Neural crest cell (in vitro differentiated cells): Measurements from ENCODE around the gene TLE5. TPM values are rescaled to one million over a fixed set of nuclear protein-coding genes. Genes with fewer than 3 reads are reported as not detected.
A peak's percentile ranks its signal among the peaks of the same experiment; 100 is the strongest.

ENCODE experiments used
- DNase-seq: peaks from one replicate; pipeline ENCODE4 v3.0.0; 2021; ENCODE audit warnings: low read depth, mixed read lengths, low spot score
- H3K27ac Mint-ChIP-seq: one replicate; pipeline ENCODE4 v1.8.0; 2021; ENCODE audit warnings: mild to moderate bottlenecking, mixed read lengths; ENCODE audit not compliant: unreplicated experiment
- H3K27me3 Mint-ChIP-seq: 2 replicates; pipeline ENCODE4 v1.8.0; 2021; ENCODE audit warnings: low read depth, mild to moderate bottlenecking, mixed read lengths
- H3K36me3 Mint-ChIP-seq: 2 replicates; pipeline ENCODE4 v1.8.0; 2021; ENCODE audit warnings: low read depth, mild to moderate bottlenecking, mixed read lengths
- H3K4me1 Mint-ChIP-seq: 2 replicates; pipeline ENCODE4 v1.8.0; 2021; ENCODE audit warnings: mixed read lengths
- H3K4me3 Mint-ChIP-seq: one replicate; pipeline ENCODE4 v1.8.0; 2021; ENCODE audit warnings: mild to moderate bottlenecking, mixed read lengths
- H3K9me3 Mint-ChIP-seq: 2 replicates; pipeline ENCODE4 v1.8.0; 2021; ENCODE audit warnings: mixed read lengths
- CTCF ChIP-seq: fragments of 200-600 bp; sonication (generic); conservative IDR thresholded peaks from 2 replicates; pipeline ENCODE4 v1.5.0; 2021; ENCODE audit warnings: antibody characterized with exemption, mild to moderate bottlenecking
- total RNA-seq: library from RNA; stranded (reverse); gene quantifications from 2 replicates; pipeline ENCODE4 v1.2.1, GENCODE V29; 2021

The TLE5 gene
- total RNA-seq, 1 donor from 2014 or later: 247 TPM

- Mint-ChIP-seq H3K9me3 (no peaks in the 10 kb centered on the region), H3K27me3 (peaks cover 28% of the 10 kb centered on the region), H3K27ac (no peak overlapping the region), H3K36me3 (no peaks in the 10 kb centered on the region), H3K4me3 (no peak overlapping the region), H3K4me1 (no peaks in the 10 kb centered on the region)
- peak; percentile 63 for DNase-seq
- peak; percentile 90 for TF ChIP-seq CTCF
These were observed 13.5 kb upstream of the TLE5 start for GRCh38 chr19:3075605-3076431.

GRCh38 chr19:3073931-3074595 is 11.8 kb upstream of the TLE5 start:
- no peak overlapping the region for H3K4me3 Mint-ChIP-seq
- TF ChIP-seq CTCF: no peak
- H3K27me3 Mint-ChIP-seq: peaks cover 28% of the 10 kb centered on the region
- no peaks in the 10 kb centered on the region for H3K9me3 Mint-ChIP-seq
- H3K36me3 Mint-ChIP-seq: no peaks in the 10 kb centered on the region
- no peaks in the 10 kb centered on the region for H3K4me1 Mint-ChIP-seq
- no peak overlapping the region for H3K27ac Mint-ChIP-seq
- no peak for DNase-seq

GRCh38 chr19:3073159-3073563 is 10.9 kb upstream of the TLE5 start:
- no peaks in the 10 kb centered on the region for H3K4me1 Mint-ChIP-seq
- peaks cover 27% of the 10 kb centered on the region for H3K27me3 Mint-ChIP-seq
- DNase-seq: no peak
- H3K9me3 Mint-ChIP-seq: no peaks in the 10 kb centered on the region
- H3K4me3 Mint-ChIP-seq: no peak overlapping the region
- H3K27ac Mint-ChIP-seq: no peak overlapping the region
- H3K36me3 Mint-ChIP-seq: no peaks in the 10 kb centered on the region
- no peak for TF ChIP-seq CTCF

- H3K27ac Mint-ChIP-seq: no peak overlapping the region
- H3K4me3 Mint-ChIP-seq: no peak overlapping the region
- TF ChIP-seq CTCF: no peak
- no peak for DNase-seq
- H3K9me3 Mint-ChIP-seq: no peaks in the 10 kb centered on the region
- H3K27me3 Mint-ChIP-seq: peaks cover 20% of the 10 kb centered on the region
- no peaks in the 10 kb centered on the region for H3K36me3 Mint-ChIP-seq
- no peaks in the 10 kb centered on the region for H3K4me1 Mint-ChIP-seq
These were observed 9.5 kb upstream of the TLE5 start for GRCh38 chr19:3071768-3072167.

DNA sequence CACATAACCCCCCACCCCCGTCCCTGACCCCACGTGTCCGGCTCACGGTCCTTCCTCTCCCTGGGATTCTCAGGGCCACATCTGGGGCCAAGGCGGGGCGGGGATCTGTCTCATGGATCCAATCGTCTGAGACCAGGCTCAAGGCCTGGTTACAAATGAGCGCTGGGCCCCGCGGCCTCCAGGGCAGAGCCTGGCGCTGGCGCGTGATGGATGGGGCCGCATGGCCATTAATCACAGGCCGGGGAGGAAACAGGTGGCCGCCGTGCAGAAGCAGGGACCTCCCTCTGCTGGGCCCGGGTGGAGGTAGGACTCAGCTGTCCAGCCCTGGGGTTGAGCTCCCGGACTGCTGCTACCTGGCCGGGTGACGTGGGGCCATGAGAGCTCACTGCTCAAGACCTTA is 5.8 kb upstream of the TLE5 start:
- Mint-ChIP-seq H3K9me3 (no peaks in the 10 kb centered on the region), H3K27ac (no peak overlapping the region), H3K27me3 (no peaks in the 10 kb centered on the region), H3K4me3 (no peak overlapping the region), H3K36me3 (no peaks in the 10 kb centered on the region), H3K4me1 (no peaks in the 10 kb centered on the region)
- no peak for TF ChIP-seq CTCF
- no peak for DNase-seq
